NT2/D1 (cell line): ENCODE measurements around the gene UBL7.
A peak's percentile ranks its signal among the peaks of the same experiment; 100 is the strongest.
"Not testable (repeated sequence)": the region's sequence is repeated elsewhere in the genome, so short reads cannot be mapped to it uniquely, and the experiment has no call there.

ENCODE experiments used
- DNase-seq: peaks from one replicate; pipeline ENCODE4 v3.0.0-alpha.2; 2011; ENCODE audit warnings: low read depth, low spot score
- H3K27me3 ChIP-seq: 2 replicates; pipeline ENCODE4 v1.6.0; 2011; ENCODE audit warnings: mild to moderate bottlenecking; ENCODE audit not compliant: insufficient read length, insufficient read depth
- H3K36me3 ChIP-seq: 2 replicates; pipeline ENCODE4 v1.6.1; 2011; ENCODE audit warnings: mild to moderate bottlenecking, low read length, mixed read lengths; ENCODE audit not compliant: insufficient read depth, insufficient read length
- H3K4me1 ChIP-seq: 2 replicates; pipeline ENCODE4 v1.5.1; 2011; ENCODE audit not compliant: insufficient read depth, insufficient read length
- H3K4me3 ChIP-seq: 2 replicates; pipeline ENCODE4 v1.5.1; 2011; ENCODE audit warnings: low read depth; ENCODE audit not compliant: insufficient read length
- H3K9ac ChIP-seq: 2 replicates; pipeline ENCODE4 v1.6.0; 2011; ENCODE audit warnings: low read depth; ENCODE audit not compliant: insufficient read length
- H3K9me3 ChIP-seq: 2 replicates; pipeline ENCODE4 v1.5.1; 2011; ENCODE audit warnings: mild to moderate bottlenecking, low read length; ENCODE audit not compliant: insufficient read depth
- SUZ12 ChIP-seq: IDR thresholded peaks from 2 replicates; pipeline ENCODE4 v1.6.1; 2011; ENCODE audit not compliant: insufficient read length, insufficient read depth; ENCODE audit errors: extremely low read depth
- YY1 ChIP-seq: IDR thresholded peaks from 2 replicates; pipeline ENCODE4 v1.6.1; 2011; ENCODE audit not compliant: insufficient read length, insufficient read depth
- ZNF274 ChIP-seq: IDR thresholded peaks from 2 replicates; pipeline ENCODE4 v1.6.1; 2011; ENCODE audit warnings: mild to moderate bottlenecking, low read depth, low read length

Gene UBL7

GRCh38 chr15:74499366-74499765, 38.4 kb upstream of the UBL7 start:
- Histone ChIP-seq H3K27me3 (no peaks in the 10 kb centered on the region), H3K9ac (no peak overlapping the region), H3K4me1 (no peaks in the 10 kb centered on the region), H3K9me3 (no peaks in the 10 kb centered on the region), H3K36me3 (peaks cover 6% of the 10 kb centered on the region), H3K4me3 (no peak overlapping the region)
- no peak for DNase-seq
- no peak for TF ChIP-seq SUZ12
- TF ChIP-seq ZNF274 = no peak
- TF ChIP-seq YY1 = no peak

GRCh38 chr15:74497584-74497983, 36.6 kb upstream of the UBL7 start:
- no peak for DNase-seq

DNA sequence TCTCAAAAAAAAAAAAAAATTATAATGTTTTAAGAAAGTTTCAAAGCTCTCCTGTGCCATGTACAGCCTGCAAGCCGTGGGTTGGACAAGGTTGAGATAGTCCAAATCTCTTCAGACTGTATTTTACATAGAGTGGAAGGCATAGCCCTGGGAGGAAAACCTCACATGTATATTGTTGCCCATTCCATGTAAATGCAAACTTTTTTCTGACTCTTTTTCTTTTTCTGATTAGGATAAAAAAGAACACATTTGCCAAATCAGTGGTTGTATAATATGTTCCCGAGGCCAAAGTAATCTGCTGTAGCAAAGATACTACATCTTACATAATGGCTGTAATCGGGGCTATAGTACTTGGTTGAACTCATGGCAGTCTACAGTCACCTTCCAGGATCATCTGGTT, 35.7 kb upstream of the UBL7 start:
- Histone ChIP-seq H3K9ac (no peak overlapping the region), H3K4me3 (no peak overlapping the region), H3K9me3 (no peaks in the 10 kb centered on the region), H3K36me3 (peaks cover 3% of the 10 kb centered on the region), H3K4me1 (no peaks in the 10 kb centered on the region), H3K27me3 (no peaks in the 10 kb centered on the region)
- no peak for DNase-seq
- TF ChIP-seq YY1 (no peak), SUZ12 (no peak), ZNF274 (no peak)

More at GRCh38 chr15:74497584-74497983, 36.6 kb upstream of the UBL7 start:
- H3K4me1 ChIP-seq = no peaks in the 10 kb centered on the region
- H3K36me3 ChIP-seq = peaks cover 9% of the 10 kb centered on the region
- no peak for TF ChIP-seq YY1
- no peak overlapping the region for H3K4me3 ChIP-seq
- no peaks in the 10 kb centered on the region for H3K27me3 ChIP-seq
- no peaks in the 10 kb centered on the region for H3K9me3 ChIP-seq
- no peak overlapping the region for H3K9ac ChIP-seq

- no peaks in the 10 kb centered on the region for H3K9me3 ChIP-seq
- DNase-seq = no peak
- no peak overlapping the region for H3K4me3 ChIP-seq
- H3K27me3 ChIP-seq = no peaks in the 10 kb centered on the region
- TF ChIP-seq ZNF274 (no peak), YY1 (no peak), SUZ12 (no peak)
- no peak overlapping the region for H3K9ac ChIP-seq
- H3K36me3 ChIP-seq = peaks cover 6% of the 10 kb centered on the region
- no peaks in the 10 kb centered on the region for H3K4me1 ChIP-seq
Observed at GRCh38 chr15:74490339-74490689, 29.4 kb upstream of the UBL7 start.

DNA sequence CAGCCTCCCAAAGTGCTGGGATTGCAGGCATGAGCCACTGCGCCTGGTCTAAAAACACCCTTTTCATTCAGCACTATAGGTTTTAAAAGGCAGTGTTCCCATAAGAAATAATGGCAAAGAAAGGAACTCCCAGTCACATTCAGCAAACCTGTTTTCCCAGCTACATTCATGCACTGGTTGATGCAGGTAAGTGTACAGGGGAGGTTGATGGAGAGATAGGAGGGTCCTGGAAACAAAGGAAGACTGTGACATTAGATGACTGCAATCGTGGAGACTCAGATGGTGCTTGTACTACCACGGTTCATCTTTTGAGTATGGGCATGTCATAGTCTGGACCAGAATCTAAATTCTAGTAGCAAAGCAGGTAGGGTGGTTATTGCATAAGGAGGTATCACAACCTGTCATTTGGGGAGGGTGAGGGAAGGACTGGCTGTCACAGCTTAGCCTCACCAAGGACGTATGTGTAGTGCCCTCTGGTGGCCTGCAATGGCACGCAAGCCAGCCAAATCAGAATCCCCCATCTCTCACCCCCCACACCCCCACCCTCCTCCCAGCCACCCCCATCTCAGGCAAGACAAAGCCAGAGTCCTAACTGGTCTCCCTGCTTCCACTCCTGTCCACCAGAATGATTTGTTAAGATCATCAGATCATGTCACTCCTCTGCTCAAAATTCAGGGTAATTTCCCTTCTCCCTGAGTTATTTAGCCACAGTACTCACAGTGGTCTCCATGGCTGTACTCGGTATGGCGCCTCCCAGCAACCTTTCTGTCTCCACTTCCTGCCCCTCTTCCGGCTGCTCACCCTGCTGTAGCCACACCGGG, 28.8 kb upstream of the UBL7 start:
- DNase-seq = peak; percentile 51
- H3K27me3 ChIP-seq = no peaks in the 10 kb centered on the region

DNA sequence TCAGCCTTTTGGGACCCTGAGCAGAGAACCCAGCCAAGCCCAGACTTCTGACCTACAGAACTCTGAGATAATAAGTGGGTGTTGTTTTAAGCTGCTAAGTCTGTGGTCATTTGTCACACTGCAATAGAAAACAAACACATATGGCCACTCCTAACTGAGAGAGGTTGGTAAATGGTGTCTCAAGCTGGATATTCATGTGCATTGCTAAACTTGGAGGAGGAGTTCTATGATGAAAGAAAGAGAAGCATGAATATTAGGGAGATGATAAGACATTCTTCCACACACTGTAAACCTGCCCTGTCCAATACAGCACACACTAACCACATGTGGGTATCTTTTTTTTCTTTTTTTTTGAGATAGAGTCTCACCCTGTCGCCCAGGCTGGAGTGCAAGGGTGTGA, 27.8 kb upstream of the UBL7 start:
- no peak overlapping the region for H3K4me3 ChIP-seq
- H3K36me3 ChIP-seq = peaks cover 9% of the 10 kb centered on the region
- no peak overlapping the region for H3K9ac ChIP-seq
- DNase-seq = no peak
- no peaks in the 10 kb centered on the region for H3K4me1 ChIP-seq
- H3K27me3 ChIP-seq = no peaks in the 10 kb centered on the region
- H3K9me3 ChIP-seq = no peaks in the 10 kb centered on the region
- TF ChIP-seq YY1 = no peak
- TF ChIP-seq ZNF274 = no peak
- no peak for TF ChIP-seq SUZ12

More for the DNA sequence above, 28.8 kb upstream of the UBL7 start:
- TF ChIP-seq ZNF274 (no peak), SUZ12 (no peak), YY1 (no peak)
- Histone ChIP-seq H3K4me3 (no peak overlapping the region), H3K36me3 (peaks cover 6% of the 10 kb centered on the region), H3K4me1 (no peaks in the 10 kb centered on the region), H3K9me3 (no peaks in the 10 kb centered on the region), H3K9ac (no peak overlapping the region)

DNA sequence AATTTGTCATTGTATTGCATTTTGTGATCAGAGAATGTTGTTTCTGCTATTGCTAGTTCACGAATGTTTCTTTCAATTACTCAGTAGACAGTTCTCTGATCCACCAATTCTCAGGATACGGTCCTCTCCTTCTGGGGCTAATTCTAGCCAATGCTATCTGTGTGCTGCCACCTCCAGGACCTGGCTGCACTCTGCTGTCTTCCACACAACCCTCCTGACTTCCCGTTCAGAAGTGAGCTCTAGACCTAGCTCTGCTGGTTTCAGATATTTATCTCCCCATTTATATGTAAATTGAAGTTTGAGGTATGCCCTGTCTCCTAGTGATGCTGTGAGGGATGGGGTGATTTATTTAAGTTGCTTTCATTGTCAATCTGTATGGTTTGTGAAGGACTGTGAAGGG, 21.7 kb upstream of the UBL7 start:
- Histone ChIP-seq H3K9me3 (peaks cover 5% of the 10 kb centered on the region; the same call in 1 of the 2 replicates), H3K4me1 (no peaks in the 10 kb centered on the region), H3K36me3 (peaks cover 26% of the 10 kb centered on the region), H3K4me3 (no peak overlapping the region), H3K9ac (no peak overlapping the region), H3K27me3 (no peaks in the 10 kb centered on the region)
- peak; percentile 48 for DNase-seq
- TF ChIP-seq YY1 = no peak
- TF ChIP-seq SUZ12 = no peak
- TF ChIP-seq ZNF274 = no peak

- not testable (repeated sequence) for H3K4me3 ChIP-seq, H3K27me3 ChIP-seq, H3K9me3 ChIP-seq, H3K4me1 ChIP-seq, H3K9ac ChIP-seq, DNase-seq
- H3K36me3 ChIP-seq = peaks cover 29% of the 10 kb centered on the region
Observed at GRCh38 chr15:74480364-74480763, 19.4 kb upstream of the UBL7 start.

GRCh38 chr15:74471621-74472020, 10.7 kb upstream of the UBL7 start:
- DNase-seq, H3K9me3 ChIP-seq, H3K27me3 ChIP-seq, H3K9ac ChIP-seq, H3K4me3 ChIP-seq, H3K4me1 ChIP-seq: not testable (repeated sequence)
- H3K36me3 ChIP-seq = peaks cover 42% of the 10 kb centered on the region
